HG03565 (cell line): ENCODE measurements around the gene ABCG1.

ENCODE experiments used
- ATAC-seq: cut with Tn5 transposase; IDR thresholded peaks from one replicate; pipeline ENCODE4 v1.9.1; 2021; ENCODE audit warnings: mild to moderate bottlenecking, moderate library complexity; ENCODE audit not compliant: unreplicated experiment

Gene ABCG1

DNA sequence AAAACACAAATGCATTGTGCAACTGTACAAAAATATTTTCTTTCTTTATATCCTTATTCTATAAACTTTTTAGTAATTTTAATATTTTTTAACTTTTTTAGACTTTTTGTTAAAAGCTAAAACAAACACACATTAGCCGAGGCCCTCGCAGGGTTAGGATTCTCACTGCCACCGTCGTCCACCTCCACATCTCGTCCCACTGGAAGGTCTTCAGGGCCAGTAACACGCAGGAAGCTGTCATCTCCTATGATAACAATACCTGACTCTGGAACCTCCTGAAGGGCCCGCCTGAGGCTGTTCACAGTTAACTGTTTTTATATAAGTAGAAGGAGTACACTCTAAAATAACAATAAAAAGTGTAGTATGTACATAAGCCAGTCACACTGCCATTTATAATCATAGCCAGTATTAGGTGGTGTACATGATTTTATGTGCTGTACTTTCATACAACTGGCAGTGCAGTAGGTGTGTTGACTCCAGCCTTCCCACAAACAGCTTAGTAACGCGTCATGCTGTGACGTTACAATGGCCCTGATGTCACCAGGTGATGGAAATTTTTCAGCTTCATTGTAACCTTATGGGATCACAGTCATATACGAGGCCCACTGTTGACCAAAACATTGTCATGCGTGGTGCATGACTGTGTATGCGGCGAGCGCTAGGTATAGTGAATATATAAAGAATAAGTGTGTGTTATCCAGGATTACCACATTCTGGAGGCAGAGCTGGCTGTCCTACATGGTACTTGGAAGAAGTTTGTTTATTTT is 123.0 kb downstream of the ABCG1 start:
- ATAC-seq: no peak

DNA sequence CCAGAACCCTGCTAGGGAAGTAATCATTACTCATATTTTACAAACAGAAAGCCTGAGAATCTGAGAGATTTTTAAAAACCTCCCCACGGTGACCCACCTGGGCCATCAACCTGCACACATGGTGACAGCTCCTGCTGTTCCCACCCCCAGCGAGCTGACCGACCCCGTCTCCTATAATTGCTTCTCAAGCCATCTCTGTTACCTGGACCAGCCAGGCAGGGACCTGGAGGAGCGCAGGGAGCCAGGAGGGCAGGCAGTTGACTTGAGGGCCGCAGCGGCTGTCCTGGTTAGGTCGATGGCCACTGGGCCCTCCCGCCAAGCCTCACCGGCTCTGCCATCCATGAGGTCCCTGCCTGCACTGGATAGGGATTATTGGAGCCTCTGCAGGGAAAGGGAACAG is 124.2 kb downstream of the ABCG1 start:
- no peak for ATAC-seq

DNA sequence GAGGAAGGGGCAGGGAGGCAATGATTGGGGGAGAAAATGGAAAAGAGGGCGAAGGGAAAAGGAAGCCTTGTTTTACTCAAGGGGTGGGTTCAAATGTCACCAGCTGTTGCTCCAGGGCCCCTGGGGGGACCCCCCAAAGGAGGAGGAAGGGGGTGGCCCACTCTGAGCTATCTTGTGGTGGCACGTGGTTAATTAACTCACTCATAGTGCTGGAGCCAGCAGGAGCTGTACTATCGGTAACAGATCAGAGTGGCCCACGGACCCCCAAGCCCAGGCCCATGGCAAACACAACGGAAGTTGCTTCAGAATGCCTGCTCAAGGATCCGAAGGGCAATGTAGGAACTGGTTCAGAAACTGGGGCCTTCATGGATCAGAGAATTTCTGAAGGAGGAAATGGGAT is 124.6 kb downstream of the ABCG1 start:
- no peak for ATAC-seq

DNA sequence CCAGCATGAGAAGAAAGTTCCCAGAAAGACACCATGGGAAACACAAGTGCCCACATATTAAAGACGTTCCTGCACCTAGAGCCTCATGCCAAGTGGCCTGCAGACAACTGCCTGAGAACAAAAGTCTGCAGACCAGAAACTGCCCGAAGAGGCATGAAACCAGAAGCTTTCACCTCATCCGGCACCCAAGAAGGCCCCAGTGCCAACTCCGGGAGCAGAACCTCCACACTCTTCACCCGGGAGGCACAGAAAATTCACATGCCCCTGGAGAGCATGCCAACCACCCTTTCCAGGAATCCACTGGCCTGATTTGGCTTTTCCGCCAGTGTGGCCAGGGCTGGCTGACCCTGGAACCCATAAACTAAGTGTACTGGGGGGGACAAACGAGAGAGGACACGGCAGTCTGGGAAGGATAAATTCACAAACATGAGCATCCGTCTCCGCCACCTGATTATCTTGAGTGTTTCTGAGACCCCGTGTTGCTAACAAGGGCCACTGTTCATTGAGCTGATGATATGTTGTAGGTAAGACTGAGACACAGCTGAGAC is 125.1 kb downstream of the ABCG1 start:
- ATAC-seq: no peak

DNA sequence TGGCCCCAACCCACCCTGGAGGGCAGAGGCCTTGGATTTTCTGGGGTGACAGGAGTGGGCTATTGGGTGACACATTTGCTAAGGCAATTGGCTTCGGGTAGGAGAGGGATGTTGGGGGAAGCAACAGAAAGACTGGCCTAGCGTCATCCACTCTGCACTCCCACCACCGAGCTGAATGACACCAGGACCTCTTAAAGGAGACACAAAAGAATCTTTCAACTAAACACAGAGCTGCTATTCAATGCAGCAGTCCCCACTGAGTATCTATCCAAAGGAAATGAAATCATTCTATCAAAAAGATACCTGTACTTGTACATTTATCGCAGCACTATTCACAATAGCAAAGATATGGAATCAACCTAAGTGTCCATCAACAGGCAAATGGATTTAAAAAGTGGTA is 125.7 kb downstream of the ABCG1 start:
- ATAC-seq: no peak

DNA sequence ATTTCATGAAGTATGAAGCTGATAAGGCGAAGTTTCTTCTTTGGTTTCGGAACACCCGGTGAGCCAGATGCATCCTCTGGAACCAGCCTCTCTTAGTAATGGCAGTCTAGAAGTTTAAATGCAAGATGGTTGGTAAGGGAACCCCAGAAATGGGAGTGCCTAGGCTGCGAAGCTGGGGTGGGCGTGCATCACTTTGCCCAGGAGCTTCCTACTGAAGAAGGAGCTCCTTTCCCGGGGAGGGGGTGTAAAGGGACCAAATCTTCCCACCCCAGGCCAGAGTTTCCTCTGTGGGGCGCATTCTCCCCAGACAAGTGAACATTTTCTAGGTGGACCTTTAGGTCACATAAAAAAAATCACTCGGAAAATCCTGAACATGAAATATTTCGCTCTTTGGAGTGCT is 127.5 kb downstream of the ABCG1 start:
- ATAC-seq: no peak
